Measurements from ENCODE around the gene OSBPL5.

The OSBPL5 gene

GRCh38 chr11:3165152-3165705 lies at the start of gene OSBPL5:
Gene OSBPL5, minus strand, starts transcription at chr11:3165310. Its CDS starts 36,162 bp downstream, at chr11:3129148.
- H3K4me3 ChIP-seq (ENCODE audit: low read depth, low read length): peak within 1 kb of the TSS; percentile 91
- TF ChIP-seq CTCF (IDR thresholded peaks at IDR 0.05; ENCODE audit: low read depth, low read length) (no peak), POLR2A (IDR thresholded peaks at IDR 0.05; ENCODE audit: extremely low read depth, insufficient read length) (peak; percentile 41), MYC (IDR thresholded peaks at IDR 0.05; ENCODE audit: low read depth, low read length) (no peak), MAX (IDR thresholded peaks at IDR 0.05; ENCODE audit: low read depth, low read length) (peak; percentile 23; the same call in 1 of the 2 replicates)
- DNase-seq (ENCODE audit: low read depth): peak; percentile 84

- H3K4me3 ChIP-seq (ENCODE audit: low read depth, low read length): no peak overlapping the region
- DNase-seq (ENCODE audit: low read depth): no peak
- no peak for TF ChIP-seq CTCF (IDR thresholded peaks at IDR 0.05; ENCODE audit: low read depth, low read length)
- no peak for TF ChIP-seq MAX (IDR thresholded peaks at IDR 0.05; ENCODE audit: low read depth, low read length)
- no peak for TF ChIP-seq MYC (IDR thresholded peaks at IDR 0.05; ENCODE audit: low read depth, low read length)
- TF ChIP-seq POLR2A (IDR thresholded peaks at IDR 0.05; ENCODE audit: extremely low read depth, insufficient read length): no peak
Observed at GRCh38 chr11:3214420-3214699, 49.2 kb upstream of the OSBPL5 start.

- DNase-seq (ENCODE audit: low read depth): no peak
- H3K4me3 ChIP-seq (ENCODE audit: low read depth, low read length): no peak overlapping the region
- TF ChIP-seq MAX (IDR thresholded peaks at IDR 0.05; ENCODE audit: low read depth, low read length) (no peak), POLR2A (IDR thresholded peaks at IDR 0.05; ENCODE audit: extremely low read depth, insufficient read length) (no peak), CTCF (IDR thresholded peaks at IDR 0.05; ENCODE audit: low read depth, low read length) (no peak), MYC (IDR thresholded peaks at IDR 0.05; ENCODE audit: low read depth, low read length) (no peak)
Observed at GRCh38 chr11:3213659-3214419, 48.7 kb upstream of the OSBPL5 start.

GRCh38 chr11:3208272-3208671 lies 43.2 kb upstream of the OSBPL5 start:
- DNase-seq (ENCODE audit: low read depth): no peak
- H3K4me3 ChIP-seq (ENCODE audit: low read depth, low read length): no peak overlapping the region
- TF ChIP-seq MAX (IDR thresholded peaks at IDR 0.05; ENCODE audit: low read depth, low read length): no peak
- TF ChIP-seq MYC (IDR thresholded peaks at IDR 0.05; ENCODE audit: low read depth, low read length): no peak
- TF ChIP-seq CTCF (IDR thresholded peaks at IDR 0.05; ENCODE audit: low read depth, low read length): no peak
- no peak for TF ChIP-seq POLR2A (IDR thresholded peaks at IDR 0.05; ENCODE audit: extremely low read depth, insufficient read length)

- DNase-seq (ENCODE audit: low read depth): no peak
- TF ChIP-seq POLR2A (IDR thresholded peaks at IDR 0.05; ENCODE audit: extremely low read depth, insufficient read length) (no peak), MYC (IDR thresholded peaks at IDR 0.05; ENCODE audit: low read depth, low read length) (no peak), CTCF (IDR thresholded peaks at IDR 0.05; ENCODE audit: low read depth, low read length) (no peak), MAX (IDR thresholded peaks at IDR 0.05; ENCODE audit: low read depth, low read length) (no peak)
- H3K4me3 ChIP-seq (ENCODE audit: low read depth, low read length): no peak overlapping the region
Observed at GRCh38 chr11:3207526-3208189, 42.5 kb upstream of the OSBPL5 start.

Data from NB4 (cell line).